Stimulated activated naive B cell treated with anti-CD40 and anti-IgM and Interleukin-4, amounts not matched to agents 10 μg/mL and 1 μg/mL and 100 μg/mL, for 72 hours (primary cell): ENCODE measurements around the gene METTL24.
A peak's percentile ranks its signal among the peaks of the same experiment; 100 is the strongest.

ENCODE experiments used
- ATAC-seq, 2 donors: fragments of 150-1000 bp; cut with Tn5 transposase; replicated peaks; 2 replicates each; pipeline ENCODE4 v1.10.0; 2021; ENCODE audit warnings: moderate library complexity in 1 of 2
- DNase-seq: peaks from one replicate; pipeline ENCODE4 v3.0.0; 2021
- H3K27ac Mint-ChIP-seq: one replicate; pipeline ENCODE4 v1.8.0; 2022; ENCODE audit warnings: mild to moderate bottlenecking, mixed read lengths
- H3K27me3 Mint-ChIP-seq, 2 donors: one replicate each; pipeline ENCODE4 v1.8.0; 2022; ENCODE audit warnings: mixed read lengths in 2 of 2
- H3K36me3 Mint-ChIP-seq, 2 donors: one replicate each; pipeline ENCODE4 v1.8.0; 2022; ENCODE audit warnings: mixed read lengths in 2 of 2, mild to moderate bottlenecking in 1 of 2
- H3K4me1 Mint-ChIP-seq, 2 donors: one replicate each; pipeline ENCODE4 v1.8.0; 2022; ENCODE audit warnings: mixed read lengths in 2 of 2, mild to moderate bottlenecking in 1 of 2
- H3K4me3 Mint-ChIP-seq, 2 donors: one replicate each; pipeline ENCODE4 v1.8.0; 2022; ENCODE audit warnings: mild to moderate bottlenecking in 2 of 2, mixed read lengths in 2 of 2, moderate library complexity in 1 of 2
- H3K9me3 Mint-ChIP-seq, 2 donors: one replicate each; pipeline ENCODE4 v1.8.0; 2022; ENCODE audit warnings: mixed read lengths in 2 of 2, mild to moderate bottlenecking in 1 of 2

The METTL24 gene

DNA sequence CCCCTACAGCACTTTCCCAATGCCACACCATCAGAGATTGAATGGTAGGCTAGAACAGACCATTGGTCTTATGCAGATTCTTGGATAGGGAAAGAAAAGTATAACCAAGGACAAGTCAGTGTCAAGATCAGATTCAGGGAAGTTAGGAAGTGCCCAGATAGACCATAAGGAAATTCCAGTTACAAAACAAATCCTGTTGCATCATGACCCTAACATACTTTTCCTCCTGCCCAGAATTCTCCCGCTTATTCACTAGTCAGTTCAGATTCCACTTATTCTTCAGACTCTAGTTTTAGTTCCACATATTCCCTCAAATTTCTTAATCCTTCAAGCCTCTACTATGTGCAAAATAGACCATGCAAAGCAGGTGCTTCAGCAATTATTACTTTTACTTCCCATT lies 20.7 kb downstream of the METTL24 start:
- no peaks in the 10 kb centered on the region for H3K27me3 Mint-ChIP-seq
- H3K4me1 Mint-ChIP-seq, result no peaks in the 10 kb centered on the region
- no peak overlapping the region for H3K27ac Mint-ChIP-seq
- no peaks in the 10 kb centered on the region for H3K9me3 Mint-ChIP-seq
- DNase-seq (no peak), ATAC-seq (no peak)
- no peak overlapping the region for H3K4me3 Mint-ChIP-seq
- no peaks in the 10 kb centered on the region for H3K36me3 Mint-ChIP-seq

DNA sequence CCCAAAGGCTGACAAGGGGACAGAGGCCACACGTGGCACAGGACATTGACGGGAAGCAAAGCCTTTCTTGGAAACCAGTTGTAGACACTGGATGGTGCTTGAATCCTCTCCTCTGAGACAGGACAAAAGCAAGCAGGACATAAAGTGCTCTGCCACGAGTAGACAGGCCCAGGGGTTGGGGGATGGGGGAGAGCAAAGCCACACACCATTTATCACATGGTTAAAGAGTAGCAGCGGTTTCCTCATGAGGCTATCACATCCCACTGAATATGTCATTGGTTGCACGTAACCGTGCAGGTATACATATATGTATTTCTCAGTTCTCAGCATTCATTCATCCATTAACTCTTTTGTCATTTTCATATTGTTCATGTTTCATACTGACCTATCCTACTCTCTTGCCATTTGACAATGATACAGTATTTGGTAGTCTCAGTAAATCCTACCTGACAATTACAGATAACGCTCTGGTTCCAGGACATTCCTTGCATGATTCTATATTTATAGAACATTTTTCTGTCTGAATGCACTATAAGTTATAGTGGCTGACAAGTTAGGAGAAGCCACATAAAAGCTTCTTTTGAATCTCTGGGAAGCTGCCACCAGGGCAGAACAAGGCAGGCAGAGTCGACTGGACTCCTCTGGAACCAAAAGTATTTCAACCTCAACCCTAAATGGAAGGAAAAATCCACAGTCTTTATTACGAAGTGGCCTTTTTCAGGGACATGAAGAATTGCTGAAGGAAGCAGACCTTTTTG lies 23.5 kb downstream of the METTL24 start:
- no peak for ATAC-seq
- no peak overlapping the region for H3K4me3 Mint-ChIP-seq
- no peak overlapping the region for H3K27ac Mint-ChIP-seq
- H3K36me3 Mint-ChIP-seq, result no peaks in the 10 kb centered on the region
- no peak for DNase-seq
- no peaks in the 10 kb centered on the region for H3K9me3 Mint-ChIP-seq
- no peaks in the 10 kb centered on the region for H3K27me3 Mint-ChIP-seq
- H3K4me1 Mint-ChIP-seq, result no peaks in the 10 kb centered on the region

DNA sequence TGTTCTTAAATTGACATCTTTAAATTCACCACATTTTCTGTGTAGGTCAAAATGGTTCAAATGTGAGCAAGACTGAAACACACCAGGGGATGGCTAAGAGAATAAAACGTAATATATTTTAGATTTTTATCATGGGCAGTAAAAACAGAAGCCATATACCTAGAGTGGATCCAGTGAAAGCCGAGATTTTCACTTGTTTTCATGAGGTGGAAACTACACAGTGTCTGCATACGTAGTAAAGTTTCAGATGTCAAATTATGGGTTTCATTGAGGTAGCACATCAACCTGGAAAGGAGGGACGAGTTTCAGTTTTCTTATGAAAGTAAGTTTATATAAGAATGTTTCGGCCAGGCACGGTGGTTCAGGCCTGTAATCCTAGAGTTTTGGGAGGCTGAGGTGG lies 25.9 kb downstream of the METTL24 start:
- H3K36me3 Mint-ChIP-seq, result no peaks in the 10 kb centered on the region
- H3K9me3 Mint-ChIP-seq, result no peaks in the 10 kb centered on the region
- ATAC-seq (no peak), DNase-seq (no peak)
- H3K27me3 Mint-ChIP-seq, result no peaks in the 10 kb centered on the region
- no peak overlapping the region for H3K4me3 Mint-ChIP-seq
- H3K27ac Mint-ChIP-seq, result no peak overlapping the region
- H3K4me1 Mint-ChIP-seq, result no peaks in the 10 kb centered on the region

DNA sequence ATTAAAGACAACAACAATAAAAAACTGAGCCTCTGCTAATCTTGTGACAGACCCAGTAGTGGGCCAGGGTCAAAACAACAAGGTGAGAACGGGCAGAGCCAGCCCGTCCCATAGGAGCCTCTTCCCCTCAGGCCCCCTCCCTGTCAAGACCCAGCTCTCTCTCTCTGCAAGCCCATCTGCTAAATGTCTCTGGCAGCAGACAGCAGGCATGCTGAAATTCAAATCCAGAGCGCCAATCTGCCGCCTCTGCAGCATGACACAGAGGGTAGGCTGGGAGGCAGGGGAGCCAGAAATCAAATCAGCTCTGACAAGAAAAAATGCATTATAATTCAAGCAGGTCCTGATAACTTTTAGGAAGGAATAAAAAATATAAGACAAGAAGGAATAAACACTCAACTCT lies 26.3 kb downstream of the METTL24 start:
- DNase-seq (no peak), ATAC-seq (no peak)
- no peak overlapping the region for H3K27ac Mint-ChIP-seq
- H3K27me3 Mint-ChIP-seq, result no peaks in the 10 kb centered on the region
- no peaks in the 10 kb centered on the region for H3K9me3 Mint-ChIP-seq
- H3K4me3 Mint-ChIP-seq, result no peak overlapping the region
- H3K4me1 Mint-ChIP-seq, result no peaks in the 10 kb centered on the region
- H3K36me3 Mint-ChIP-seq, result no peaks in the 10 kb centered on the region

DNA sequence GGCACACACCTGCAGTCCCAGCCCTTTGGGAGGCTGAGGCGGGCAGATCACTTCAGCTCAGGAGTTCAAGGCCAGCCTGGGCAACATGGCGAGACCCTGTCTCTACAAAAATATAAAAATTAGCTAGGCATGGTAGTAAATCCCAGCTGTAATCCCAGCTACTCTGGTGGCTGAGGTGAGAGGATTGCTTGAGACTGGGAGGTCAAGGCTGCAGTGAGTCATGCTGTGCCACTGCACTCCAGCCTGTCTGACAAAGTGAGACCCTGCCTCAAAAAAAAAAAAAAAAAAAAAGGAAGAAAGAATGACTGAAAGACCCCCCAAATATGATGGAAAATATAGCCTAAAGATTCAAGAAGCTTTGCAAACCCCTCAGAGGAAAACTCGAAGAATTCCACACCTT lies 26.8 kb downstream of the METTL24 start:
- no peaks in the 10 kb centered on the region for H3K4me1 Mint-ChIP-seq
- H3K9me3 Mint-ChIP-seq, result no peaks in the 10 kb centered on the region

GRCh38 chr6:110329714-110330436 lies 28.3 kb downstream of the METTL24 start:
- Mint-ChIP-seq H3K27me3 (no peaks in the 10 kb centered on the region), H3K4me1 (no peaks in the 10 kb centered on the region), H3K4me3 (no peak overlapping the region)

More for the DNA sequence above, 26.8 kb downstream of the METTL24 start:
- DNase-seq (no peak), ATAC-seq (no peak)
- H3K27ac Mint-ChIP-seq, result no peak overlapping the region
- no peak overlapping the region for H3K4me3 Mint-ChIP-seq
- no peaks in the 10 kb centered on the region for H3K27me3 Mint-ChIP-seq
- no peaks in the 10 kb centered on the region for H3K36me3 Mint-ChIP-seq

GRCh38 chr6:110329348-110329713 lies 28.8 kb downstream of the METTL24 start:
- no peak for DNase-seq
- no peaks in the 10 kb centered on the region for H3K4me1 Mint-ChIP-seq
- H3K9me3 Mint-ChIP-seq, result no peaks in the 10 kb centered on the region
- no peaks in the 10 kb centered on the region for H3K36me3 Mint-ChIP-seq
- H3K4me3 Mint-ChIP-seq, result no peak overlapping the region
- no peaks in the 10 kb centered on the region for H3K27me3 Mint-ChIP-seq
- ATAC-seq, result no peak
- H3K27ac Mint-ChIP-seq, result no peak overlapping the region

More at GRCh38 chr6:110329714-110330436, 28.3 kb downstream of the METTL24 start:
- no peaks in the 10 kb centered on the region for H3K36me3 Mint-ChIP-seq
- no peak for ATAC-seq
- no peak overlapping the region for H3K27ac Mint-ChIP-seq
- H3K9me3 Mint-ChIP-seq, result no peaks in the 10 kb centered on the region
- no peak for DNase-seq

DNA sequence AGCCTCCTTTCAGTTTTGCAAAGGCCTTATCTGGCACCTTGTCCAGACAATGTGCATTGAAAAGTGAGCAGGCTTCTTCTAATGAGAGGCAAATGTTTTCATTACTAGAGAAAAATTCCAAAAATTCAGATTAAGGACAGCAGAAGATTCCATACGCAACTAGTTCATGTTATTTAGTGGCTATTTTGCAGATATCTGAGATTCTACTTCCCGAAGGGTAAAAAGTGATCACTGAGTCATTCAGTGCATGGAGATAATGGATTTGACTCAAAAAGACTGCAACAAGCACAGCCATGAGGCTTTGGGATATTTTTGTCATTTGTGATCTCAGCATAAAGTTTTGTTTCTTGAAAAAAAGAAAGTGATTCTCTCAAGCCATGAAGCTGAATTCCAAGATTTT lies 29.9 kb downstream of the METTL24 start:
- H3K4me1 Mint-ChIP-seq, result peaks cover 0 to 1% of the 10 kb centered on the region in 2 donors
- H3K4me3 Mint-ChIP-seq, result no peak overlapping the region
- no peak overlapping the region for H3K27ac Mint-ChIP-seq
- DNase-seq (no peak), ATAC-seq (no peak)
- no peaks in the 10 kb centered on the region for H3K27me3 Mint-ChIP-seq
- H3K36me3 Mint-ChIP-seq, result no peaks in the 10 kb centered on the region
- no peaks in the 10 kb centered on the region for H3K9me3 Mint-ChIP-seq

DNA sequence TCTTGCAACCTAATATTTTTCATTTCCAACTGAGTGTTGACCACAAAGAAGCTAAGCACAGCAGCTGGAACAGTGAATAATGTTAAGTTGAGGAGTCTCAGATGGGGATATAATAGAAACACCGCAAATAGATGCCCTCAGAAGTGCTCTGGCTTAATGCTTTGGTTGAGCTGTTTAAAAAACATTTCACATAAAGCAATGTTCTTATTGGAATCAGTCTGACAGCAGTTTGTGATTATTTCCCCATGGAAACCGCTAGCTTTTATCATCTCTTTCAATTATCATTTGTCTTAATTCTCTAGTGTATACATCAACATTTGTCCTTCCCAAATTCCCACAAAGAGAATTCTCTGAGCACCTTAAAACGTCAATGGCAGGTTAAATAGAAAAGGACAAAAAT lies 30.8 kb downstream of the METTL24 start:
- no peaks in the 10 kb centered on the region for H3K9me3 Mint-ChIP-seq
- H3K27me3 Mint-ChIP-seq, result no peaks in the 10 kb centered on the region
- no peak overlapping the region for H3K4me3 Mint-ChIP-seq
- H3K4me1 Mint-ChIP-seq, result peaks cover 4 to 10% of the 10 kb centered on the region in 2 donors
- no peak for DNase-seq
- no peak overlapping the region for H3K27ac Mint-ChIP-seq
- no peak for ATAC-seq
- no peaks in the 10 kb centered on the region for H3K36me3 Mint-ChIP-seq

DNA sequence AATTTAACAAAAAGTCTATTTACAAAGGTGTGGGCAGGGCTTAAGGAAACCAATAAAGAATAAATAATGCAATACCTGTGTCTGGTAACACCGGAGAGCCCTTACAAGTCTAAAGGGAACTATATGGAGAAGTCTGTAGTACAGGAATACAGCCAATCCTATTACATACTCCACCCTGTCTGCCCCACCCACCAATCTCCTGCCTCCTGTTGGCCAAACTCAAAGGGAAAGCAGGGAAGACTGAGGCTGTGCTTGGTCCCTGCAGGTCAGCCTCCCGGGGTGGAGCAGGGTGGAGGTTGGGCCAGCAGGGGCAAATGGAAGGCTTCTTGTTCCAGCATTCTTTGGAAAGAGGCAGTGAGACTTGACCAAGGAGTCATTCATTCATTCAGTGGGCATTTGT lies 31.5 kb downstream of the METTL24 start:
- no peaks in the 10 kb centered on the region for H3K9me3 Mint-ChIP-seq
- no peak for ATAC-seq
- H3K27ac Mint-ChIP-seq, result no peak overlapping the region
- no peaks in the 10 kb centered on the region for H3K36me3 Mint-ChIP-seq
- no peaks in the 10 kb centered on the region for H3K27me3 Mint-ChIP-seq
- peaks cover 4 to 10% of the 10 kb centered on the region in 2 donors for H3K4me1 Mint-ChIP-seq
- H3K4me3 Mint-ChIP-seq, result no peak overlapping the region
- DNase-seq, result no peak

GRCh38 chr6:110326057-110326456 lies 32.1 kb downstream of the METTL24 start:
- DNase-seq, result no peak
- no peak overlapping the region for H3K4me3 Mint-ChIP-seq
- H3K27me3 Mint-ChIP-seq, result no peaks in the 10 kb centered on the region
- H3K27ac Mint-ChIP-seq, result no peak overlapping the region
- no peaks in the 10 kb centered on the region for H3K9me3 Mint-ChIP-seq
- peaks cover 4 to 10% of the 10 kb centered on the region in 2 donors for H3K4me1 Mint-ChIP-seq
- no peaks in the 10 kb centered on the region for H3K36me3 Mint-ChIP-seq
- ATAC-seq, result no peak

DNA sequence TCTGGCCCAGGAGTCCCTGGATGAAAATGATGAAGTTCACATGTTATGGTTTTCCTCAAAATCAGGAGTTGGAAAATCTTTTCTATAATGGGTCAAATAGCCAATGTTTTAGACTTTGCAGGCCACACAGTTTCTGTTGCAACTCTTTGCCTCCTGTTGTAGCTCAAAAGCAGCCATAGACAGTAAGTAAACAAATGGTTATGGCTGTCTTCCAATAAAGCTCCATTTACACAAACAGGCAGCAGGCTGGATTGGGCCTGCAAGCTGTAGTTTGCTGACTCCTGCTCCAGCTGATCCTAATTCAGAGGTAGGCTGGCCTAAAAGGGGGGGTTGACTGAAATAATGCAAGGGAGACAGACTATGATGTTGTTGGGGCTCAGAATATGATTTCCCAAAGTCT lies 33.0 kb downstream of the METTL24 start:
- H3K36me3 Mint-ChIP-seq, result no peaks in the 10 kb centered on the region
- H3K4me3 Mint-ChIP-seq, result no peak overlapping the region
- DNase-seq, result no peak
- H3K9me3 Mint-ChIP-seq, result no peaks in the 10 kb centered on the region
- H3K4me1 Mint-ChIP-seq, result peaks cover 4 to 10% of the 10 kb centered on the region in 2 donors
- H3K27me3 Mint-ChIP-seq, result no peaks in the 10 kb centered on the region
- no peak for ATAC-seq
- no peak overlapping the region for H3K27ac Mint-ChIP-seq

GRCh38 chr6:110324548-110324947 lies 33.6 kb downstream of the METTL24 start:
- Mint-ChIP-seq H3K27me3 (no peaks in the 10 kb centered on the region), H3K9me3 (no peaks in the 10 kb centered on the region), H3K27ac (no peak overlapping the region), H3K4me1 (peaks cover 4 to 10% of the 10 kb centered on the region in 2 donors), H3K36me3 (no peaks in the 10 kb centered on the region), H3K4me3 (no peak overlapping the region)
- DNase-seq (no peak), ATAC-seq (no peak)

DNA sequence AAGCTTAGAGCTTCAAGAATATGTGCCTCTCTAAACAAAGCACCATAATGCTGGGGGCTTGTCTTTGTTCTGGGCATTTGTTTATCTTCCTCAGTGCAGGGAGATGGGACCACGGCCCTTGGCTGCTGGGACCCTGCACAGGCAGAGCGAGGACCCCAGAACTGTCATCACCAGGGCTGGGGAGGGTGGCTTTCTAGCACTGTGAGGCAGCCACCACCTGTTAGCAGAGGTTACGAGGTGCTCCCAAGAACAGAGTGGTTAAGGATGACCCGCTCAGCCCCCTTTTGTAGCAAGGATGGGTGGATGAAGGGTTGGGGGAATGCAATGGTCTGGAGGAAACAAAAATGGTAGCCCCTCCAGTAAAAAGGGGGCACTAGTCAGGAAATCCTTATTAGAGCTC lies 34.9 kb downstream of the METTL24 start:
- H3K27ac Mint-ChIP-seq, result no peak overlapping the region
- no peaks in the 10 kb centered on the region for H3K36me3 Mint-ChIP-seq
- ATAC-seq (no peak), DNase-seq (no peak)
- peaks cover 4 to 10% of the 10 kb centered on the region in 2 donors for H3K4me1 Mint-ChIP-seq
- H3K9me3 Mint-ChIP-seq, result no peaks in the 10 kb centered on the region
- H3K4me3 Mint-ChIP-seq, result no peak overlapping the region
- H3K27me3 Mint-ChIP-seq, result no peaks in the 10 kb centered on the region

DNA sequence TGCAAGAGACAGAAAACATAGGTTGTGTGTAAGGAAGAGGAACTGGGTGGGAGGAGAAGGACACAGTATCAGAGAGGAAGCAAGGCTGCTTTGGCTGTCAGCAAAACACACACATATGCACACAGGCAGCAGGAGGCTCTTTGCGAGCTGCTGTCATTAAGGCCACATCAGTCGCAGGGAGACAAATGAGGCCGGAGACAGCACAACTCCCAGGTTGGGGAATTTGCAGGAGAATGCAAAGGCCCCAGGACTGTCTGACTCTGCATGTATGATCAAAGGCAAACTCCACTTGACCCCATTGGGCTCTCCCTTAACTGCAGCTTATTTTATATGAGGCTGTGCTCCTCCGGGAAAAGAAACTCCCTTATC lies 35.3 kb downstream of the METTL24 start:
- peak; percentile 25 to 27 for ATAC-seq
- no peak for DNase-seq
- Mint-ChIP-seq H3K9me3 (no peaks in the 10 kb centered on the region), H3K27ac (no peak overlapping the region), H3K36me3 (no peaks in the 10 kb centered on the region), H3K27me3 (no peaks in the 10 kb centered on the region), H3K4me1 (peaks cover 4 to 10% of the 10 kb centered on the region in 2 donors), H3K4me3 (no peak overlapping the region)
